Activated naive CD8-positive, alpha-beta T cell treated with anti-CD3 and anti-CD28 coated beads, Interleukin-2, amount 50 U/mL, for 24 hours (primary cell): ENCODE data around the gene PRPH2.
"Not testable (repeated sequence)": the region's sequence is repeated elsewhere in the genome, so short reads cannot be mapped to it uniquely, and the experiment has no call there.

ENCODE experiments used
- ATAC-seq: fragments of 150-1000 bp; cut with Tn5 transposase; one replicate; pipeline ENCODE4 v1.10.0; 2021
- DNase-seq: peaks from one replicate; pipeline ENCODE4 v3.0.0; 2021
- H3K27ac Mint-ChIP-seq: one replicate; pipeline ENCODE4 v1.8.0; 2021; ENCODE audit warnings: mild to moderate bottlenecking, mixed read lengths
- H3K27me3 Mint-ChIP-seq: one replicate; pipeline ENCODE4 v1.8.0; 2021; ENCODE audit warnings: mixed read lengths
- H3K36me3 Mint-ChIP-seq: one replicate; pipeline ENCODE4 v1.8.0; 2021; ENCODE audit warnings: low read depth, mixed read lengths
- H3K4me1 Mint-ChIP-seq: one replicate; pipeline ENCODE4 v1.8.0; 2021; ENCODE audit warnings: mixed read lengths
- H3K4me3 Mint-ChIP-seq: one replicate; pipeline ENCODE4 v1.8.0; 2021; ENCODE audit warnings: mild to moderate bottlenecking, moderate library complexity, mixed read lengths
- H3K9me3 Mint-ChIP-seq: one replicate; pipeline ENCODE4 v1.8.0; 2021; ENCODE audit warnings: mixed read lengths

PRPH2 gene

GRCh38 chr6:42724825-42725224, 2.4 kb upstream of the PRPH2 start:
- ATAC-seq (no peak), DNase-seq (no peak)
- Mint-ChIP-seq H3K4me1 (peaks cover 18% of the 10 kb centered on the region), H3K9me3 (no peaks in the 10 kb centered on the region), H3K27ac (no peak overlapping the region), H3K27me3 (no peaks in the 10 kb centered on the region), H3K36me3 (no peaks in the 10 kb centered on the region), H3K4me3 (no peak overlapping the region)

DNA sequence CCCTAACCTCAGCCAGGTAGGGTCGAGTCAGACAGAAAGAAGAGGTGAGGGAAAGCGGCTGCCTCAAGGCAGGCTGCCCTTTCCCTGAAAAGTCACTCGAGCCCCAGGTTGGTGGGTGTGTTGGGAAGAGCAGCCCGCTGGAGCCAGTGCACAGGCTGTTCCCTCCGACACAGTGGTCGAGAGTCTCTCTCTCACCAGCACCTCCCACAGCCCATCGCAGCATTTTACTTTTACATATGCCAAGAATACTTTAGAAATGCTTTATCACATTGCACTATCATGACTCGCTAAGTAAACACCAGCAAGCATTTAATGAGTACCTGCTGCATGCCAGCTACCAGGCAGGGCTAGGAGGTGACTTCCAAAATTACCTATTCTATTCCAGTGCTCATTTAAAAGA, 1.7 kb downstream of the PRPH2 start:
- Mint-ChIP-seq H3K9me3 (no peaks in the 10 kb centered on the region), H3K36me3 (no peaks in the 10 kb centered on the region), H3K4me1 (peaks cover under 1% of the 10 kb centered on the region), H3K27me3 (no peaks in the 10 kb centered on the region), H3K27ac (no peak overlapping the region), H3K4me3 (no peak overlapping the region)
- ATAC-seq (no peak), DNase-seq (no peak)

GRCh38 chr6:42715871-42716270, 6.5 kb downstream of the PRPH2 start:
- no peaks in the 10 kb centered on the region for H3K27me3 Mint-ChIP-seq
- H3K4me1 Mint-ChIP-seq = no peaks in the 10 kb centered on the region
- no peaks in the 10 kb centered on the region for H3K36me3 Mint-ChIP-seq
- H3K4me3 Mint-ChIP-seq = no peak overlapping the region
- DNase-seq (no peak), ATAC-seq (no peak)
- peaks cover 9% of the 10 kb centered on the region for H3K9me3 Mint-ChIP-seq
- no peak overlapping the region for H3K27ac Mint-ChIP-seq

- Mint-ChIP-seq H3K27me3 (no peaks in the 10 kb centered on the region), H3K4me3 (no peak overlapping the region), H3K4me1 (no peaks in the 10 kb centered on the region), H3K27ac (no peak overlapping the region), H3K9me3 (peaks cover 9% of the 10 kb centered on the region), H3K36me3 (no peaks in the 10 kb centered on the region)
- no peak for DNase-seq
- no peak for ATAC-seq
Measured at GRCh38 chr6:42714098-42714761, 8.2 kb downstream of the PRPH2 start.

DNA sequence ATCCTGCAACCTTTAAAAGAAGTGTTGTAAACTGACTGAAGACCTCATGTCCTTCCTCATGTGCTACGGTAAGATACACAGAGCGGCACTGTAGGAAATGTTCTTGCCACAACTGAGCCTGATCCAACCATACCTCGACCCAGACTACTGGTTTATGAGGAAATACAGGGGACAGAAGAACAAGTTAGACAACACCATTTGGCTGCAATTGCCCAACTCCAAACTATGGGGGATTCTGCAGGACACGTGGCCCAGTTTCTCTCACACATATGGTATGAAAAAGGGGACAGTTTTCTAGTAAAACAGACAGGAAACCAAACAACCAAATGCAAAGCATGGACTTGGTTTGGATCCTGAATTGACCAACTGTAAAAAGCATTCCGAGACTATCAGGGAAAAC, 10.5 kb downstream of the PRPH2 start:
- Mint-ChIP-seq H3K9me3 (peaks cover 9% of the 10 kb centered on the region), H3K36me3 (no peaks in the 10 kb centered on the region), H3K27ac (no peak overlapping the region), H3K4me3 (no peak overlapping the region), H3K27me3 (no peaks in the 10 kb centered on the region), H3K4me1 (no peaks in the 10 kb centered on the region)
- DNase-seq (no peak), ATAC-seq (no peak)

DNA sequence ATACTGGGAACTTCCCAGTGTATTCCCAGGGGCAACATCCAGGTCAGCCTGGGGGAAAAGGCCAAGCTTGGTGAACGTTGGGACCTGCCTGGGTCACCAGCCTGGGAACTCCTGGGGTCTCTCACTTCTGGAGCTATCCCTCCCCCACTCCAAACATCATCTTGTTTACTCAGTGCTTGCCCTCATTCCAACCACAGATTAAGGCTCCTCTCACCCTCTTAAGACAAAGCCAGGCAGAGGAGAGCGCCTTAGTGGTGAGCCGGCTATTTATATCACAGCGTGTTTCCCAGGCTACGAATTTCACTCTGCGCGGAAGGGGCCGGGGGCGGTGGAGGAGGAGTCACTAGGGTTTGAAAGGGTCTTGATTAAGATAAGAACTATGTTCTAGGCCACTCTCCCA, 12.1 kb downstream of the PRPH2 start:
- Mint-ChIP-seq H3K4me3 (no peak overlapping the region), H3K27me3 (no peaks in the 10 kb centered on the region), H3K9me3 (peaks cover 9% of the 10 kb centered on the region), H3K36me3 (no peaks in the 10 kb centered on the region), H3K4me1 (no peaks in the 10 kb centered on the region), H3K27ac (no peak overlapping the region)
- DNase-seq = no peak
- no peak for ATAC-seq

DNA sequence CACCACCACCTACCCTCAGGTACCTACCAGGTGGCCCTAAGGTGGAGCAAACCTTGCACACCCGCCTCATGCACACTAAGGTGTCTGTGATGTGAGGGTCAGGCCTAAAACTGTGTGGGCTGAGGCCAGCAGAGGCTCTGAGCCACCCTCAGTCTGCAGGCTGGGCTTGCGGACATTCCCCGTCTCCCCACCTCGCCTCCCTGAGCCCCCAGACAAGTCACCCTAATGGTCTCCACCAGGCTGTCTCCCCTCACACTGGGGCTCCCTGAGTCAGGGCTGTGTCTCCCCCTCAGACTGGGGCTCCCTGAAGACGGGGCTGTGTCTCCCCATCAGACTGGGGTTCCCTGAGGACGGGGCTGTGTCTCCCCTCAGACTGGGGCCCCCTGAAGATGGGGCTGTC, 12.5 kb downstream of the PRPH2 start:
- no peak overlapping the region for H3K27ac Mint-ChIP-seq
- DNase-seq (no peak), ATAC-seq (no peak)
- H3K9me3 Mint-ChIP-seq = peaks cover 9% of the 10 kb centered on the region
- H3K4me1 Mint-ChIP-seq = no peaks in the 10 kb centered on the region
- no peaks in the 10 kb centered on the region for H3K27me3 Mint-ChIP-seq
- no peak overlapping the region for H3K4me3 Mint-ChIP-seq
- no peaks in the 10 kb centered on the region for H3K36me3 Mint-ChIP-seq

DNA sequence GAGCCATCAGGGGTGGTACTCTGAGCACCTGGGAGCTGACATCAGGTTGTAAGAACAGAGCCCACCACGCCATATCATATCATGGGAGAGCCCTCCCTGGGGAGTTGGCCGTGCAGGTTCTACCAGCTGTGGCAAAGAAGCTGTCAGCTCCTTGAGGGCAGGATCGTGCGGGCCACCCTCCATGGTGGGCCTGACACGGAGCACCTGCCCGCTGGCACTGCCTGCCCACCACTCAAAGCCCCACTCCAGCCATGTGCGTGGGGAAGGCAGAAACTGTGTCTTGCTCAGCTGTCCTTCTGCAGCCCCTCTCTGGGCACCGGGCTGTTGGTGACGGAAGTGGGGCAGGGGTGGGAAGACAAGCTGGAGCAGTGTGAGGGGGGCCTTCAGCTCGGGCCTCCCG, 14.3 kb downstream of the PRPH2 start:
- no peaks in the 10 kb centered on the region for H3K27me3 Mint-ChIP-seq
- H3K27ac Mint-ChIP-seq = no peak overlapping the region
- DNase-seq (no peak), ATAC-seq (no peak)
- H3K4me3 Mint-ChIP-seq = no peak overlapping the region
- H3K4me1 Mint-ChIP-seq = no peaks in the 10 kb centered on the region
- H3K36me3 Mint-ChIP-seq = no peaks in the 10 kb centered on the region
- H3K9me3 Mint-ChIP-seq = peaks cover 9% of the 10 kb centered on the region

DNA sequence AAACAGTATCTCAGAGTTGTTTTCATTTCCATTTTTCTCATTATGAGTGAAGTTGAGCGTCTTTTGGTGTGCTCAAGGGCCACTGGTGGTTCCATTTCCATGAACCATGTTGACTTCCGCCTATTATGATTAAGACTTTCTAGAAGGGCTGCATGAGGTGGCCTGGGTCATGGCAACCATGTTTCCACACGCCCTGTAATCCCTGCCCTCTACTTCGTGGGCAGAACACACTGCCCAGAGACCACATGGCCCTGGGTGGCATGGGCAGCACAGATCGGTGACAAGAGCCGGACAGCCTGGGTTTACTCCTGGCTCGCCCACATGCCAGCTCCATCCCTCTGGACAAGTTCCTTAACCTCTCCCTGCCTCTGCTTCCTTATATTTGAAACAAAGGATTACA, 14.8 kb downstream of the PRPH2 start:
- ATAC-seq = no peak
- H3K9me3 Mint-ChIP-seq = peaks cover 9% of the 10 kb centered on the region
- no peak overlapping the region for H3K27ac Mint-ChIP-seq

GRCh38 chr6:42704937-42705374, 17.4 kb downstream of the PRPH2 start:
- ATAC-seq (no peak), DNase-seq (no peak)
- no peaks in the 10 kb centered on the region for H3K4me1 Mint-ChIP-seq

More for the DNA sequence above, 14.8 kb downstream of the PRPH2 start:
- H3K36me3 Mint-ChIP-seq = no peaks in the 10 kb centered on the region
- no peaks in the 10 kb centered on the region for H3K4me1 Mint-ChIP-seq
- no peak for DNase-seq
- no peaks in the 10 kb centered on the region for H3K27me3 Mint-ChIP-seq
- no peak overlapping the region for H3K4me3 Mint-ChIP-seq

DNA sequence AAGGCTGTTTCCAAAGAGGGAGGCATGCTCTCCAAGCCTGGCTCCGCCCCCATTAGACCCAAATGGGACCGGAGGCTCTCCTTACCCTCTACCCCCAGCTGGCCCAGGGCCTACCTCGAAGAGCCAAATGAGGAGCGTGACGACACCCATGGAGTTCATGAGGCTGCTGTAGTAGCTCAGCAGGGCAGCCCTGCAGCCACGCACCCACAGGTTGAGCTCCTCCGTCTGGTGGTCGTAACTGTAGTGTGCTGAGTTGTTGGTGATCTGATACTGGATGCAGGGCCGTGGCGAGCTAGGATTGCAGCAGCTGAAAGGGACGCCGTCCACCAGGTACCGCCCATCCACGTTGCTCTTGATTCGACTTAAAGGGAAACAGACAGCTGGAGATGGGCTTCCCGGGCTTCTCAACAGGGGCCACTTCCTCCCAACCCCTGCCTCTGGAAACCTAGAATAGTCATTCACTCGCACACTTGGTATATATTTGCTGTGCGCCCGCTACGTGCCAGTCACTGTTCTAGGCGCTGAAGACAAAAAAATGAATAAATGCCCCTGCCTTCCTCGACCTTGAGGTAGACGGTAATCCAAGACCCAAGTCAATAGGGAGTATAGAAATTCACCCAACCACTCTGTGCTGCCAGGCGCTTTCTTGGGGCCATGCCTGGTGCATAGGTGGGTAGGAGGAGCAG, 18.0 kb downstream of the PRPH2 start:
- ATAC-seq = no peak
- Mint-ChIP-seq H3K9me3 (no peaks in the 10 kb centered on the region), H3K27me3 (no peaks in the 10 kb centered on the region), H3K36me3 (no peaks in the 10 kb centered on the region), H3K4me3 (no peak overlapping the region), H3K27ac (no peak overlapping the region), H3K4me1 (no peaks in the 10 kb centered on the region)
- DNase-seq = no peak

More at GRCh38 chr6:42704937-42705374, 17.4 kb downstream of the PRPH2 start:
- Mint-ChIP-seq H3K36me3 (no peaks in the 10 kb centered on the region), H3K27ac (no peak overlapping the region), H3K27me3 (no peaks in the 10 kb centered on the region), H3K9me3 (no peaks in the 10 kb centered on the region), H3K4me3 (no peak overlapping the region)

DNA sequence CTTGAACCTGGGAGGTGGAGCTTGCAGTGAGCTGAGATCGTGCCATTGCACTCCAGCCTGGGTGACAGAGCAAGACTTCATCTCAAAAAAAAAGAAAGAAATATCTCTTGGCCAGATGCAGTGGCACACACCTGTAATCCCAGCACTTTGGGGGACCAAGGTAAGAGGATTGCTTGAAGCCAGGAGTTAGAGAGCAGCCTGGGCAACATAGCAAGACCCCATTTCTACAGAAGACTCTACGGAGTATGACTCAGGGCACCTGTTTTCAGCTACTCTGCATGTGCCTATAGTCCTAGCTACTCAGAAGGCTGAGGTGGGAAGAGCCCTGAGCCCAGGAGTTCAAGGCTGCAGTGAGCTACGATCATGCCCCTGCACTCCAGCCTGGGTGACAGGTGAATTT, 19.6 kb downstream of the PRPH2 start:
- not testable (repeated sequence) for H3K27me3 Mint-ChIP-seq, DNase-seq, H3K9me3 Mint-ChIP-seq, H3K4me3 Mint-ChIP-seq, H3K4me1 Mint-ChIP-seq, H3K27ac Mint-ChIP-seq, ATAC-seq, H3K36me3 Mint-ChIP-seq

- Mint-ChIP-seq H3K4me3 (no peak overlapping the region), H3K36me3 (no peaks in the 10 kb centered on the region), H3K27ac (no peak overlapping the region), H3K9me3 (no peaks in the 10 kb centered on the region), H3K4me1 (no peaks in the 10 kb centered on the region), H3K27me3 (no peaks in the 10 kb centered on the region)
- DNase-seq (no peak), ATAC-seq (no peak)
Measured at GRCh38 chr6:42702200-42702599, 20.2 kb downstream of the PRPH2 start.

DNA sequence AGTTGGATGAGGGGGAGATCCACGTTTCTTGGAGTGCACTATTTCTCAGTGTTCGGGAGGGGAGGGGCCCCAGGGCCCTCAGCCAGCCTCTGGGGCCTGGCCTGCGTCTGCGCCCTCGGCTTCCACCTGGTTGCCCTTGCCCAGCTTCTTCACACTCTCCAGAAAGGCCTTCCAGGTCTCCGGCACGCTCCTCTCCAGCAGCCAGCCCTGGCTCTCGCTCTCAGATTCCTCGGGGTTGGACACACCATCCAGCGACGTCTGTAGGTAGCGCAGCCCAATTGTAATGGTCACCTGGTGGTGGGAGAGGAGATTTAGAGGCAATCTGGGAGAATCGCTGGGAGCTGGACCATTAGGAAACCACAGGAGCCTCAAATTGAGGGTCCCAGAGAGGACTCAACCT, 24.2 kb downstream of the PRPH2 start:
- H3K9me3 Mint-ChIP-seq = no peaks in the 10 kb centered on the region
- no peaks in the 10 kb centered on the region for H3K27me3 Mint-ChIP-seq
- ATAC-seq = no peak
- DNase-seq = no peak
- H3K4me1 Mint-ChIP-seq = peaks cover 13% of the 10 kb centered on the region
- H3K36me3 Mint-ChIP-seq = peaks cover 15% of the 10 kb centered on the region
- H3K27ac Mint-ChIP-seq = no peak overlapping the region
- H3K4me3 Mint-ChIP-seq = no peak overlapping the region

- no peak overlapping the region for H3K4me3 Mint-ChIP-seq
- ATAC-seq (no peak), DNase-seq (no peak)
- no peaks in the 10 kb centered on the region for H3K9me3 Mint-ChIP-seq
- no peaks in the 10 kb centered on the region for H3K27me3 Mint-ChIP-seq
- no peak overlapping the region for H3K27ac Mint-ChIP-seq
- H3K36me3 Mint-ChIP-seq = peaks cover 20% of the 10 kb centered on the region
- H3K4me1 Mint-ChIP-seq = peaks cover 22% of the 10 kb centered on the region
Measured at GRCh38 chr6:42697268-42697655, 25.1 kb downstream of the PRPH2 start.
